PC-3 (cell line): ENCODE data around the gene USP12. TPM values are rescaled to one million over a fixed set of nuclear protein-coding genes. Genes with fewer than 3 reads are reported as not detected.

Source experiments
- ATAC-seq: fragments of 200-7000 bp; cut with Tn5 transposase; 2 replicates; pipeline ENCODE4 v1.9.1; 2020; ENCODE audit warnings: mild to moderate bottlenecking, moderate library complexity
- BruUV-seq: library from RNA; stranded (reverse); fragments of 400-500 nt; replicated peaks from 2 replicates; lab custom pipeline; 2021; lab: Mats Ljungman, UMichigan
- CTCF ChIA-PET: fragments of 300-600 bp; sonication (Branson Sonifier 250); formaldehyde crosslinking; loops from one replicate; lab custom pipeline; 2022; ENCODE audit warnings: antibody characterized with exemption; lab: Charles Lee
- POLR2A ChIA-PET: fragments of 300-600 bp; sonication (Branson Sonifier 250); formaldehyde crosslinking; loops from one replicate; lab custom pipeline; 2022; ENCODE audit warnings: antibody characterized with exemption; ENCODE audit not compliant: unreplicated experiment; lab: Charles Lee
- DNase-seq: peaks from one replicate; pipeline ENCODE4 v3.0.0-alpha.2; 2015
- H2AFZ ChIP-seq: fragments of 300-600 bp; sonication (generic); 2 replicates; pipeline ENCODE4 v1.6.0; 2016; ENCODE audit warnings: antibody characterized with exemption, low read length
- H3F3A ChIP-seq: fragments of 300-600 bp; sonication (generic); one replicate; pipeline ENCODE4 v1.6.0; 2017; ENCODE audit warnings: antibody characterized with exemption, low read length, control low read depth, mild to moderate bottlenecking; ENCODE audit not compliant: unreplicated experiment
- H3K27ac ChIP-seq: fragments of 300-600 bp; sonication (generic); 2 replicates; pipeline ENCODE4 v1.5.1; 2016; ENCODE audit warnings: mild to moderate bottlenecking, low read length
- H3K27me3 ChIP-seq: fragments of 300-600 bp; sonication (generic); 2 replicates; pipeline ENCODE4 v1.6.1; 2016; ENCODE audit warnings: low read length, mixed read lengths
- H3K36me3 ChIP-seq: fragments of 300-600 bp; sonication (generic); 2 replicates; pipeline ENCODE4 v1.6.1; 2016; ENCODE audit warnings: low read depth, mixed run types, low read length, mixed read lengths
- H3K4me1 ChIP-seq: fragments of 300-600 bp; sonication (generic); 2 replicates; pipeline ENCODE4 v1.5.1; 2016; ENCODE audit warnings: low read length; ENCODE audit not compliant: insufficient read depth
- H3K4me2 ChIP-seq: fragments of 300-600 bp; sonication (generic); 2 replicates; pipeline ENCODE4 v1.6.0; 2016; ENCODE audit warnings: low read length
- H3K4me3 ChIP-seq: fragments of 300-600 bp; sonication (generic); 2 replicates; pipeline ENCODE4 v1.5.1; 2016; ENCODE audit warnings: mild to moderate bottlenecking, low read length, mixed read lengths
- H3K79me2 ChIP-seq: fragments of 300-600 bp; sonication (generic); 2 replicates; pipeline ENCODE4 v1.6.1; 2017; ENCODE audit warnings: low read length, mixed read lengths
- H3K9ac ChIP-seq: fragments of 300-600 bp; sonication (generic); 2 replicates; pipeline ENCODE4 v1.6.0; 2016; ENCODE audit warnings: mild to moderate bottlenecking, low read length
- H3K9me2 ChIP-seq: fragments of 300-600 bp; sonication (generic); replicated peaks from 2 replicates; pipeline ENCODE4 v1.6.1; 2016; ENCODE audit warnings: mixed run types, low read length, mixed read lengths
- H3K9me3 ChIP-seq: fragments of 300-600 bp; sonication (generic); 2 replicates; pipeline ENCODE4 v1.6.1; 2016; ENCODE audit warnings: low read length, mixed read lengths
- H4K20me1 ChIP-seq: fragments of 300-600 bp; sonication (generic); 2 replicates; pipeline ENCODE4 v1.6.1; 2016; ENCODE audit warnings: low read length, mixed read lengths
- EZH2 ChIP-seq: fragments of 300-600 bp; sonication (generic); IDR thresholded peaks from one replicate; pipeline ENCODE4 v1.6.1; 2017; ENCODE audit warnings: antibody characterized with exemption, mild to moderate bottlenecking, low read length; ENCODE audit not compliant: unreplicated experiment
- EZH2phosphoT487 ChIP-seq: fragments of 300-600 bp; sonication (generic); IDR thresholded peaks from 2 replicates; pipeline ENCODE4 v1.6.1; 2018; ENCODE audit warnings: mild to moderate bottlenecking, antibody characterized with exemption, low read length, borderline replicate concordance
- intact Hi-C: fragments of 100-400 bp; cut with micrococcal nuclease; formaldehyde crosslinking; loops from 2 replicates; pipeline ENCODE4 v1.9.0; 2023
- total RNA-seq: library from RNA; depleted of rRNA; stranded (reverse); fragments of >200 nt; gene quantifications from 2 replicates; pipeline ENCODE4 v1.2.3, GENCODE V29; 2014
- TF ChIP-seq, protein P1 (sequence below): fragments of 300-600 bp; sonication (generic); conservative IDR thresholded peaks from 2 replicates; pipeline ENCODE4 v1.5.1; 2017; ENCODE audit warnings: antibody characterized with exemption, low read depth, mild to moderate bottlenecking, low read length

Gene USP12
- total RNA-seq, 1 experiment from 2014 or later: 24.2 TPM

DNA sequence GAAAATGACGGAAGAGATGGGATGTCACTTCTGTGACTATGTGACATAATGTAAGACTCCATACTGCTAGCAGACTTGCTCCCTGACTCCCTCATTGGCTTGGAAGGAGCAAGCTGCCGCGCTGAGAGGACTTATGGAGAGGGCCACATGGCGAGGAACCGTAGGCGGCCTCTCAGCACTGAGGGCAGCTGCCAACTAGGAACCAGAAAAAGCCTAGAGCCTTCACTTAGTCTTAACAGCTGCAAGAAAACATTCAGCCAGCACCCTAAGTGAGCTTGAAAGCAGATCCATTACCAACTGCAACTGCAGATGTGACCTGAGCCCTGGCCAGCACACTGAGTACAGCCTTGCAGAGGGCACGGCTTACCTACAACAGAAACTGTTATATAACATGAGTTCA lies 33.9 kb downstream of the USP12 start:
- no peak for ATAC-seq
- intact Hi-C loops: no loop called here
- Histone ChIP-seq H3K79me2 (peaks cover 97% of the 10 kb centered on the region), H3F3A (no peaks in the 10 kb centered on the region), H3K9me3 (no peaks in the 10 kb centered on the region), H3K9me2 (no peaks in the 10 kb centered on the region), H2AFZ (no peak overlapping the region), H3K4me2 (no peak overlapping the region), H4K20me1 (peaks cover 9% of the 10 kb centered on the region; the same call in 1 of the 2 replicates), H3K9ac (no peak overlapping the region), H3K4me1 (peaks cover 9% of the 10 kb centered on the region), H3K27ac (no peak overlapping the region), H3K4me3 (no peak overlapping the region), H3K27me3 (no peaks in the 10 kb centered on the region), H3K36me3 (peaks cover 13% of the 10 kb centered on the region)
- POLR2A ChIA-PET: no interaction called here
- no TSS peak for BruUV-seq
- TF ChIP-seq, protein P1, sequence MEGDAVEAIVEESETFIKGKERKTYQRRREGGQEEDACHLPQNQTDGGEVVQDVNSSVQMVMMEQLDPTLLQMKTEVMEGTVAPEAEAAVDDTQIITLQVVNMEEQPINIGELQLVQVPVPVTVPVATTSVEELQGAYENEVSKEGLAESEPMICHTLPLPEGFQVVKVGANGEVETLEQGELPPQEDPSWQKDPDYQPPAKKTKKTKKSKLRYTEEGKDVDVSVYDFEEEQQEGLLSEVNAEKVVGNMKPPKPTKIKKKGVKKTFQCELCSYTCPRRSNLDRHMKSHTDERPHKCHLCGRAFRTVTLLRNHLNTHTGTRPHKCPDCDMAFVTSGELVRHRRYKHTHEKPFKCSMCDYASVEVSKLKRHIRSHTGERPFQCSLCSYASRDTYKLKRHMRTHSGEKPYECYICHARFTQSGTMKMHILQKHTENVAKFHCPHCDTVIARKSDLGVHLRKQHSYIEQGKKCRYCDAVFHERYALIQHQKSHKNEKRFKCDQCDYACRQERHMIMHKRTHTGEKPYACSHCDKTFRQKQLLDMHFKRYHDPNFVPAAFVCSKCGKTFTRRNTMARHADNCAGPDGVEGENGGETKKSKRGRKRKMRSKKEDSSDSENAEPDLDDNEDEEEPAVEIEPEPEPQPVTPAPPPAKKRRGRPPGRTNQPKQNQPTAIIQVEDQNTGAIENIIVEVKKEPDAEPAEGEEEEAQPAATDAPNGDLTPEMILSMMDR: no peak
- TF ChIP-seq EZH2 (no peak), EZH2phosphoT487 (no peak)
- CTCF ChIA-PET: no interaction called here
- DNase-seq: no peak

DNA sequence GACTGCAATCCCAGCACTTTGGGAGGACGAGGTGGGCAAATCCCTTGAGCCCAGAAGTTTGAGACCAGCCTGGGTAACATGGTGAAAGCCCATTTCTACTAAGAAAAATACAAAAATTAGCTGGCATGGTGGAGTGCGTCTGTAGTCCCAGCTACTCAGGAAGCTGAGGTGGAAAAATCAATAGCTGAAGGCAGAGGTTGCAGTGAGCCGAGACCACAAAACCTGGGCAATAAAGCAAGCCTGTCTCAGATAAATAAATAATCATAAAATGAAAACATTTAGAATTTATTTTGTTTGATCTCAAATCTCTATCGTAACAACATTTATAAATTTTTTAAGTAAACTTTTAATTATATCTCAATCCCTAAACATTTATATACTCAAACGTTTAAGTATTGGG lies 36.6 kb downstream of the USP12 start:
- peaks cover 33% of the 10 kb centered on the region for H3K4me1 ChIP-seq
- H2AFZ ChIP-seq: no peak overlapping the region
- H3K27ac ChIP-seq: no peak overlapping the region
- peak; percentile 62 for ATAC-seq
- H3K9me3 ChIP-seq: no peaks in the 10 kb centered on the region
- H3K4me3 ChIP-seq: no peak overlapping the region
- ChIA-PET CTCF (no interaction called here), POLR2A (no interaction called here)
- intact Hi-C loops: no loop called here
- no peak for TF ChIP-seq EZH2phosphoT487
- TF ChIP-seq EZH2: no peak
- TF ChIP-seq, protein P1: no peak
- peaks cover 13% of the 10 kb centered on the region; the same call in 1 of the 2 replicates for H4K20me1 ChIP-seq
- H3K9me2 ChIP-seq: no peaks in the 10 kb centered on the region
- DNase-seq: peak; percentile 46
- peaks cover 8% of the 10 kb centered on the region for H3K36me3 ChIP-seq
- H3K79me2 ChIP-seq: peaks cover 94% of the 10 kb centered on the region
- peak overlapping the region; percentile 38; the same call in 1 of the 2 replicates for H3K4me2 ChIP-seq
- BruUV-seq: no TSS peak
- H3K27me3 ChIP-seq: no peaks in the 10 kb centered on the region
- H3K9ac ChIP-seq: no peak overlapping the region
- H3F3A ChIP-seq: peaks cover 9% of the 10 kb centered on the region

DNA sequence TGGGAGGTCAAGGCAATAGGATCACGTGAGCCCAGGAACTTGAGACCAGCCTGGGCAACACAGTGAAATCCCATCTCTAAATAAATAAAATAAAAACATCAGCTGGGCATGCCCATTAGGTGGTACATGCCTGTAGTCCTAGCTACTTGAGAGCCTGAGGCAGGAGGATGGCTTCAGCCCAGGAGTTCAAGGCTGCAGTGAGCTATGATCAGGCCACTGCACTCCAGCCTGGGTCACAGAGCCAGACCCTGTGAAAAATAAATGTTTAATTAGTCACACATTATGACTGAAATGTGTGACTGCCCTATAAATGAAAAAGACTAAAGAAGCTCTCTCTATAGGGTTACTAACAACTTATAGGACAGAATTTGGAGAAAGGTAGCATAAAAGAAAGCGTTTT lies 37.7 kb downstream of the USP12 start:
- H3K4me2 ChIP-seq: no peak overlapping the region
- intact Hi-C loops: no loop called here
- no peak overlapping the region for H3K9ac ChIP-seq
- DNase-seq: no peak
- peaks cover 45% of the 10 kb centered on the region for H3K4me1 ChIP-seq
- no peaks in the 10 kb centered on the region for H3K9me3 ChIP-seq
- CTCF ChIA-PET: no interaction called here
- TF ChIP-seq, protein P1: no peak
- TF ChIP-seq EZH2phosphoT487: no peak
- H3F3A ChIP-seq: peaks cover 18% of the 10 kb centered on the region
- no peak for ATAC-seq
- peaks cover 94% of the 10 kb centered on the region for H3K79me2 ChIP-seq
- H3K9me2 ChIP-seq: no peaks in the 10 kb centered on the region
- H2AFZ ChIP-seq: no peak overlapping the region
- peaks cover 13% of the 10 kb centered on the region; the same call in 1 of the 2 replicates for H4K20me1 ChIP-seq
- POLR2A ChIA-PET: no interaction called here
- no peak overlapping the region for H3K4me3 ChIP-seq
- no TSS peak for BruUV-seq
- no peaks in the 10 kb centered on the region for H3K27me3 ChIP-seq
- H3K36me3 ChIP-seq: peaks cover 12% of the 10 kb centered on the region
- no peak overlapping the region for H3K27ac ChIP-seq
